ENCODE results near the gene ISG20L2.

GRCh38 chr1:156691665-156692440 lies 36.7 kb downstream of the ISG20L2 start:
- TF ChIP-seq ARNTL (CRISPR knock-in tag; IDR thresholded peaks at IDR 0.05; ENCODE audit: borderline replicate concordance, low read depth) = no peak
- TF ChIP-seq RARB (CRISPR knock-in tag; IDR thresholded peaks at IDR 0.05) = no peak
- TF ChIP-seq ZFP3 (CRISPR knock-in tag; IDR thresholded peaks at IDR 0.05) = no peak
- TF ChIP-seq ZNF8 (CRISPR knock-in tag; IDR thresholded peaks at IDR 0.05) = no peak
- TF ChIP-seq TOX (CRISPR knock-in tag; IDR thresholded peaks at IDR 0.05; ENCODE audit: borderline replicate concordance) = no peak
- TF ChIP-seq TCF4 (CRISPR knock-in tag; IDR thresholded peaks at IDR 0.05; ENCODE audit: borderline replicate concordance) = no peak

Data from SK-N-SH treated with all-trans-retinoic acid at 6 μM for 48 hours (cell line).